ENCODE results near the gene HPCAL4.

GRCh38 chr1:39680751-39681150 is 10.5 kb downstream of the HPCAL4 start:
- TF ChIP-seq POLR2A (IDR thresholded peaks at IDR 0.05) (no peak), CTCF (IDR thresholded peaks at IDR 0.05) (no peak), EP300 (IDR thresholded peaks at IDR 0.05) (no peak), POLR2AphosphoS5 (IDR thresholded peaks at IDR 0.05) (no peak)

Measured in suprapubic skin (tissue), 4 donors.